NK-92 (cell line): Measurements from ENCODE around the gene CSTPP1.
"Not testable (repeated sequence)": the region's sequence is repeated elsewhere in the genome, so short reads cannot be mapped to it uniquely, and the experiment has no call there.

Source experiments
- DNase-seq: peaks from one replicate; lab custom pipeline; 2025; ENCODE audit not compliant: unreplicated experiment; lab: John Stamatoyannopoulos, UW

Gene CSTPP1

DNA sequence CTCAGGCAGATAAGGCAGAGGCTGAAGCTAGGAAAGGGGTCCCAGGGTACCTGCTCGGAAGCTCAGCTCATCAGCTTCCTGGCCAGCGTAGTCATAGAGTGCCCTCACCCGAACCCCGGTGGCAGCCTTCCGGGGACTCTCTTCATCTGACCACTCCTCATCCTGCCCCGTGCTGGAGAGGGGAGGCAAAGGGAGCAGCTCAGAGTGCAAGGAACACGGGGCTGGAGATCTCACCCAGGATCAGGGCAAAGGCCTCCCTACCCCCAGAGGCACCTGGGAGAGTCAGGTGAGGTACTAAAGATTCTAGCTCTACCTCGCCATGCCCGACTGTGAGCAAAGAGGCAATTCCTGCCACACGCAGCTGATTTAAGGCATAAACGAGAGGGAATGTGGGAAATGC lies 241.8 kb downstream of the CSTPP1 start:
- no peak for DNase-seq

DNA sequence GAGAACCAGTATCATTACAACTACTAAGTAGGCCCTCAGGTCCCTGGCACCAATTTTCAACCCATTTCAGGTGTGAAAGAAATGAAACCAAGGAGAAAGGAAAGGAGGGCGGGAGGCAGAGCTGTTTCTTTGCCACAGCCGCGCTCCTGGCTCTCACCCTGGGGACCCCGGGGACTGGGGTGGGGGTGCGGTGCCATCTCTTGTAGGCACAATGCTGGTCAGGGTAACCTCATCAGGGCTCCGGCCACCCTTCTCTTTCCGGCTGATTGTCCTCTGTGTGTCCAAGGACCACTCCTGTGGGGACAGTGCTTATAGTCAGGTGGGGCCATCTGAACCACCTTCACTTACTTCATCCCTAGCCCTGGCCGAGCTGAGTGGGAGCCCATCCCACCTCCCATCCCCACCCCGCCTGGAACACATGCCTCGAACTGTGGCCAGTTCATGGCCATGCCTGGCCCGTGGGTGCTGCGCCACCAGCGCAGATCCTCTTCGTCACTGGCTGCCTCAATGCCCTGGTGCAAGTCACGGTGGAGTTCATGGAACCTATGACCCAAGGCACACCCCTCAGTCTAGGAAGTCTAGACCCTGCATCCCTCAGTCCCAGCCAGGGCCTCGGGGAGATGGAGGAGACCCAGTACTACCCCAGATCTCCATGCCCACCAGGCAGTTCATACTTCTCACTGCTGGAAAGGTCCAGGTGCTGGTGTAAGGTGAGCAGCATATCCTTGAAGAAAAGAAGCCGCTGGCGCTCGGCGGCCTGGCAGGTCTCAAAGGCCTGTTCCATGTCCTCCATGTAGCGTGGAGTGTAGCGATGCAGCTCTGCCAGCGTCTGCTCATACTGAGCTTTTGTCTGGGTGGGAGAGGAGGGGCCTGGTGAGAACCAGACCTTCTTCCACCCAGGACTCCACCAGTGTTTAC lies 242.4 kb downstream of the CSTPP1 start:
- DNase-seq, result no peak

DNA sequence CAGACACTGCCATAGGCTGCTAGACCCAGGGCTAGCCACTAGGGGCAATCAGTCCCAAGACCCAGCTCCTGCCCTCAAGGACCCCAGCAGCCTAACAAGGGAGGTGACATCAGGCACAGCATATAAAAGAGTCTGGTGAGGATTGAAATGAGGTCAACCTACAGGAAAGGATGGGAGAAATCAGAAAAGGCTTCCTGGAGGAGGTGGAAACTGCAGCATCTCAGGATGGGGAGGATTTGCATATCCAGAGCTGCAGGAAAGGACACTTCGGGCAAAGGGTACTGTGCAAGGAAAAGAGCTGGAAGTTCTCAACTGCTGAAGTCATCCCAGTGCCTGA lies 243.1 kb downstream of the CSTPP1 start:
- no peak for DNase-seq

DNA sequence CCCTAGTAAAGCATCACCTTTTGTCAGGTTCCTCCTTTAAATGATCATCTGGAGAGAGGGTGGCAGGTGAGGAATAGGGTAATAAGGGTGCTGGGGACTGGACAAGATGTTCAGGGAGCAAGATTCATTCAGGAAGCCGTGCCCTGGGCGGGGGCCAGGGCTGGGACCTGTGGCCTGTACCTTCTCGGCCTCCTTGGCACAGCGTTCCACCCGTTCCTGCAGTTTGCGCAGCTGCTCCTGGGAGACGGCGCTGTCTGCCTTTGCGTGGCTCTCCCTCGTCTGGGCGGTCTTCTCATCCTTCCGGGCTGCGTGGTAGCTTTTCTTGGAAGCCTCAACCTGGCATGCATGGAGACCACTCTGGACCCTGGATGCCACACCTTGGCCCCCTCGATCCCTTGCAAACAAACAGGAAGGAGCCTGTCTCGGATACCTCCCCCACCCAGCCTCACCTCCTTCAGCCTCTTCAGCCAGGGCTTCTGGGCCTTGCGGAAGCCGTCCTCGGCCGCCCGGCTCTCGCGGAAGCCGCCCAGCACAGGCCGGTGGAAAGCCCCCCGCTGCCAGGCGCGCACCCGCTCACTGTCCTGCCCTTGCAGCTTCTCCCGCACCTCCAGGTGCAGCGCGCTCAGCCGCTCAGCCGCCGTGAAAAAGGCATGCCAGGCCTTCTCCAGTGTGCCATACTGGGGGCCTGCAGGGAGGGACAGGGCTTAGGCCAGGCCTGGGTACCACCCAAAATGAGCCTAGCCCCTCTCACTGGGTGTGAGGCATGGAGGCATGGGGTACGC lies 243.6 kb downstream of the CSTPP1 start:
- no peak for DNase-seq

DNA sequence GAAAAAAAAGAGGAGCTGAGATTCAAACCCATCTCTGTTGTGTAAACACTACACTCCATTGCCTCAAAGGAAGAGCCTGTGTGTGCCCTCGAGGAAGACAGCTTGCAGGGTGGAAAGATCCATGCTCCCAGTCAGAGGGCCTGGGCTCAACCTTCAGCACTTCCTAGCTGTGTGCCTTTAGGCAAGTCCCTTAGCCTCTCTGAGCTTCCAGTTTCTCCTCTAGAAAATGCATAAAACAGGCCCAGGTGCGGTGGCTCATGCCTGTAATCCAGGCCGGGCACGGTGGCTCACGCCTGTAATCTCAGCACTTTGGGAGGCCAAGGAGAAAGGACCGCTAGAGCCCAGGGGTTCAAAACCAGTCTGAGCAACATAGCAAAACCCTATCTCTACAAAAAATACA lies 244.7 kb downstream of the CSTPP1 start:
- DNase-seq, result no peak

DNA sequence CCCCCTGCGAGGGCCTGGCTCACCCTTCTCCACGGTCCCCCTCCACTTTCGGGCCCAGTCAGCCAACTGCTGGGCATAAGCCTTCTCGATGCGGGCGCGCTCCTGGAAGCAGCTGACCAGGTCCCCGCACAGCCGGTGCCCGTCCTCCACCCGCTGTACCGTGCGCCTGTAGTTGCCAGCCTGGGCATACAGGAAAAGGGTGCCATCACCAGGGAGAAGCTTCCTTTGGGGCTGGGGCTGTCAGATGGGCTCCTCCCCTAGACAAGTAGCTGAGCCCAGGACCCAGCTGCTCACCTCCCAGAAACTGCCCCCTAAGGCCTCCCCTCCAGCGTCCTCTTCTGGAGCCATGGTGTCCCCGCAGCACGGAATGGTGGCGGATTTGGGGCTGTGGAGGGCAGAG lies 245.8 kb downstream of the CSTPP1 start:
- DNase-seq, result no peak

DNA sequence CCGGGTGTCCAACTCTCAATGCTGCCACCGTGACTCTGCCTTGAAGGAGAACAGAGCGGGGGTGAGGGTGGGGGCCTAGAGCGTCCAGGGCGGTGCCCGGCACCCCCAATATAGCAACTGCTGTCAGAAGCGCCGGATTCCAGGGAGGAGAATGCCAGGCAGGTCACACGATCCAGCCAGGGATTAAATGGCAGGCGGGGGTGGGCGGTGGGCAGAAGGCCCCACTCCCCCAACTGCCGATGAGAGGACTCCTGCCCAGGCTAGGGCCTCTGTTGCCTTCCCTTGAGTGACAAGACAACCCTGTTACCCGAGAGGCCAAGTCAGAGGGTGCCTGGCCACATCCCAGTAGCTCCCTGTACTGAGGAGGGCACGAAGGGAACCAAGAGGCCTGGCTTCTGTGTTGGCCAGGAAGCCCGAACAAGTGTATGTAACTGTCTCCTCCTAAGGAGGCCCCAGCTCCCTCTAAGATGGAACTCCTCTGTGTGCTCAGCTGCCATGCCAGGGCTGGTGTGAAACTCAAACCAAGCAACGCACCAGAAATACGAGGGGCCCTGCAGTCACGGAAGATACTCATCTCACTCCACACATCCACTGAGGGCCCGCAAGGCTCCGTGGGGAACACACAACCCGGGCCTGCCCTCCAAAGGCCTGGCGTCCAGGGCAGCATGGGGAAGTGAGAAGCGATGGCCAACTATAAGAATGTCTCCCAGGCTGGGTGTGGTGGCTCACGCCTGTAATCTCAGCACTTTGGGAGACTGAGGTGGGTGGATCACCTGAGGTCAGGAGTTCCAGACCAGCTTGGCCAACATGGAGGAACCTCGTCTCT lies 246.7 kb downstream of the CSTPP1 start:
- no peak for DNase-seq

DNA sequence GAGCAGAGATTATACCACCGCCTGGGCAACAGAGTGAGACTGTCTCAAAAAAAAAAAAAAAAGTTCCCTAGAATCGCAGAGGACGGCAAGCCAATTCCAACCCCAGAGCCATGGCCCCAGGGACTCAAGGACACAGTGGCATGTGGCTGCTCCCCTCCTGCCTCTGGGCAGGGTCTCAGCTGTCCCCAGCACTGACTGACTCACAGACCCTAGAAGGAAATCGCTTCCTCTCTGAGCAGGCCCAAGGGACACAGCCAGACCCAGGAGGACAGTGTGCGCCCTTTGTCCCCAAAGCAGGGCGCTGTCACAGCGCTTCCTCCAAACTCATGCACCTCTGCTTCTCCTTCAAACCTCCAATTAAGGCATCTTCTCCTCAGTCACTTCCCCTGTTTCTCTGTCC lies 247.4 kb downstream of the CSTPP1 start:
- no peak for DNase-seq

DNA sequence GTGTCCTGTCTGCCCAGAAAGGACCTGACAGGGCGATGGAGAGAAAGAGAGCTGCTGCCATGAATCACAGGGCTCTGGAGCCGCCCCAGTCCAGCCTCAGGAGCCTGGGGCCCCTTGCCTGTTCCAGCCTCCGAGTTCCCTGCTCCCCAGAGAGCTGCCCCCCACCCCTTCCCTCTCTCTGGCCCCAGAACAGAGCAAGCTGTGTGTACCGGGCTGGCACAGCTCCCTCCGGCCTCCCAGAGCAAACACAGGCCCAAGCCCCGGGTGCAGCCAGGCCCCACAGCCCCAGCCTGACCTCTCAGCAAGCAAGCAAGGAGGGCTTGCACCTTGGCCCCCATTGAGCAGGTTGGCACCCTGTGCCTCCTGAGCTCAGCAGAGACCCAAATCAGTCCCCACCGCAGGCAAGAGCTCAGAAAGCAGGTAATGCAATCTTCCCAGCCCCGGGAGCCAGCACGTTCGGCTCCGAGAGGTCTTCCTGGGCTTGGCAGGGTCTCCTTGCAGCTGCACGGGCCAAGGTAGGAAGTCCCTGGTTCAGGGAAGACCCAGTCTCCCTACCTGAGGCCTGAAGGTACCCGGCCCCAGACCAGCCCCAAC lies 248.2 kb downstream of the CSTPP1 start:
- no peak for DNase-seq

DNA sequence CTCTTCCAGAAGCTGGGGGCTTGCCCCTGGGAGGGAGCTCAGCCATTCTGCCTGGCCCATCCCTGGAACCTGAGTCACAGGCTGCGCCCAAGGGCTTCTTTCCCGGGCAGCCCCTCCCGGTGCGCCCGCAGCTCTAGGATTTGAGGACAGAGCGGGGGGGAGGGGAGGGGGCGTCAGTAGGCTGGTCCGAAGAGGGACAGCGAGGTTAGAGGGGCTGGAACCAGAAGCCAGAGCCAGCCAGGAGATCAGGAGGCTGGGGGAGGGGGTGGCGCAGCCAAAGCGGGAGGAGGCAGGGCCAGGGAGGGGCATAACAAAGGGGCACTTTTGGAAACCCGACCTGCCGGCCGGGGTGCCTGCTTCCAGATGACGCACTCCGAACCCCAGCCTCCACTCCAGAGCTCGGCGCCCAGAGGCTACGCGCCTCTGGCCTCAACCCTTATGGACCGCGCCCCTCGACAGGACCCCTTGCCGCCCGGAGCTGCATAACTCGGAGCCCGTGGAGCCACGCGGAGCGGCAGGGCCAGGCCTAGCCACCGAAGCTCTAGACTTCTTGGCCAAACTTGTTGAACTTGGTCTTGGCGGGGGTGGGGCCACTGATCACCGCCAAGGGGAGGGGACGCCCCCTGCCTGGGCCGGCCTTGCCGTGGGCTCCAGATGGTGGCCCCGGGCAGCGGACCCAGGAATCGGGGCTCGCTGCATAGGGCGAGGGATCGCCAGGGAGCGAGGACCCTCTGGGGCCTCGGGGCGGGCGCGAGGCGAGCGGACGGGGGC lies 248.9 kb downstream of the CSTPP1 start:
- DNase-seq, result no peak

DNA sequence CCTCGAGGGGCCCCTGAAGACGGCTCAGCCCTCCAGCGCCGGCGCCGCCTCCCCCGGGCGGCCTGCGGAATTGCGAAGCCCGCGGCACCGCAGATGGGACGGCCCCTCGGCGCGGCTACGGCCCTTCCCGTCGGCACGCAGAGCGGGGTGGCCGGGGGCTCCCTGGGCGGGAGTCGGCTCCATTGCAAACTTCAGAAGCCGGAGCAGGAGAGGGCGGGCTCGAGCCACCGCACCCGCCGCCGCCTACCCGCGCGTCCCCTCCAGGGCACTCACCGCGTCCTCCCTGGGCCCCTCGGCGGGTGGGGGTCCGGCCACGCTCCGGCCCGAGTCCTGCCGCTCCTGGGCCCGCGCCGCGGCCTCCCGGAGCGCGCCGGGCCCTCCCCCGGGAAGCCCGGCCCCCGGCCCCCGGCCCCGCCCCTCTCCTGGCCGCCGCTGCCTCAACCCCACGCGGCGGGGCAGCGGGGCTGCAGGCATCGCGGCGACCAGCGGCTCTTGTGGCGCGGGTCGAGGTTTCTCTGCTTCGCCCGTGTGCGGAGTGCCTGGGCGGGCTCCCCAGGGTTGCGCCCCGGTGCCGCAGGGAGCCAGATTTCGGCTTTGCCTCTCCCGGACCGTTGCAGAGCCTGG lies 249.6 kb downstream of the CSTPP1 start, which contains the start of gene PACSIN3:
Gene PACSIN3 (minus strand): TSS at position 359 of the 624 bp plus-strand sequence. CDS start 3,707 bp downstream, outside the sequence.
- DNase-seq, result no peak

DNA sequence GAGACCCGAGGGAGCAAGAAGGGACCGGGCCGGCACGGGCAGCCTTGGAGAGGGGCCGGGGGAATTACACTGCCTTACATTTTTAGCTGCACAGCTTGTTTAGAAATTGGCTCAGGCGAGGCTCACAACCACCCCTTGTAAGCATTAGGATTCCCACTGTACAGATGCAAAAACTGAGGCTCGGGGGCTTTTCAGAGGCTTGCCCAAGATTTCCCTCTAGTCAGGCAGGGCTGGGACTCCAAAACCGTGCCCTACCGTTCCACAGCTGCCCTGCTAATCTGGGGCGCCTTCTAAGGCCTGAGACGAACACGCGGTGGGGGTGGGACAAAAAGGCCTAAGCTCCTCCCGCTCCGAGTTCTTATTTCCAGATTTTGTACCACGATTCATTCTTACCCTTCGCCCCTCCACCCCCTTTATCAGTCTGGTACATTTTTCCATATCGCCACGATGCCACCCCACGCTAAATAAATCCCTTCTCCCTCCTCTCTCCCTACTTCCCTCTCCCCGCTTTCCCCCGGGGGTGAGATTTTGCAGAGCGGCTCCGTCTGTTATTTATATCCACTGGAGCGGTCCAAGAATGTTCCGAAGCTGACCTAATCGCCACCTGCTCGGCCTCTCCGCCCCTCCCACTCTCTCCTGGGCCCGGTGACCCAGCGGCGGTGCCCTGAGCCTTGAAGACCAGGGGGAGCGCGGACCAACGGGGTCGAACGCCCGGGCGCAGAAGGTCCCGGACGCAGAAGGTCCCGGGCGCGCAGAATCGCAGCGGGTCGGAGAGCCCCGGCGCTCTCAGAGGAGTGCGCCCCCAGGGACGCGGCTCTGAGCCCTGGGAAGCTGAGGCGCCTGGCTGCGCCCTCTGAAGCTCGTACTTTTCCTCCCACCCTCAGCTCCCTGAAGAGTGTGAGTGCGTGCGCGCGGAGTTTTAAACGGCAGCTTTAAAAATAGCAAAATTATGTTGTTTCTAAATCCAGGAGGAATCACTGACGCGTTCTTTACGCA lies 250.4 kb downstream of the CSTPP1 start:
- DNase-seq, result no peak

DNA sequence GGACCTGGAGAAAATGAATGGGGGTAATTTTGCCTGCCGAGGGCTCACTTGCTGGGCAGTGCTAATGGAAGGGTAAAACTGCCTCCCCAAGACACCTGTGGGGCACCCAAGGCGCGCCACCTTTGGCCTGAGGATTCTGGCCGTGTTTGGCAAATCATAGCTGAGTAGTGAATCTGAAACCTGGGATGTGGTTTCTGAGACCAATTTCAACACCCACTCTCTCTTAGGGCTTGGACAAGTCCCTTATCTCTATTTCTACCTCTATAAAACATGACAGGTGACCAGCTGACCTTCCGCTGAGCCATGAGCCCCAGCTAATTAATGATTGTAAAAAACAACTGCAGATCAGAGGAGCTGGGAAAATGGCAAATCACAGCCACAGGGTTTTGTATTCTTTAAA lies 251.2 kb downstream of the CSTPP1 start:
- no peak for DNase-seq

DNA sequence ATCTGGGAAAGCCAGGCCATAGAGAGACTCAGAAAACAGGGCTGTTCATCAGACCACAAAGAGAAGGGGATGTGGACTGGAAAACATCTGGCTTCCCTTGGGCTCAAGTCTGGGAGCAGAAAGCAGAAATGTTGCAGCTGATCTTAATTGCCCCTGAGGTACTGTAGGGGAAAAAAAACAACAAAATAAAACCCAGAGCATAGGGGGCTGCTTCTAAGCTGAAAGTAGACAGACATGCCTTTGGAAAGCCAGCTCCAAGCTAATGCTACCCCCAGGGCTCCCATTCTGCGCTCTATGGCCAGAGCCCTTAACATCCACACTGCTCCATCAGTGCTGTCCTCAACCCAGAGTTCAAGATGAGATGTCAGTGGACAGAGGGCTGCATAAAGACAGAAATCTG lies 251.7 kb downstream of the CSTPP1 start:
- no peak for DNase-seq

DNA sequence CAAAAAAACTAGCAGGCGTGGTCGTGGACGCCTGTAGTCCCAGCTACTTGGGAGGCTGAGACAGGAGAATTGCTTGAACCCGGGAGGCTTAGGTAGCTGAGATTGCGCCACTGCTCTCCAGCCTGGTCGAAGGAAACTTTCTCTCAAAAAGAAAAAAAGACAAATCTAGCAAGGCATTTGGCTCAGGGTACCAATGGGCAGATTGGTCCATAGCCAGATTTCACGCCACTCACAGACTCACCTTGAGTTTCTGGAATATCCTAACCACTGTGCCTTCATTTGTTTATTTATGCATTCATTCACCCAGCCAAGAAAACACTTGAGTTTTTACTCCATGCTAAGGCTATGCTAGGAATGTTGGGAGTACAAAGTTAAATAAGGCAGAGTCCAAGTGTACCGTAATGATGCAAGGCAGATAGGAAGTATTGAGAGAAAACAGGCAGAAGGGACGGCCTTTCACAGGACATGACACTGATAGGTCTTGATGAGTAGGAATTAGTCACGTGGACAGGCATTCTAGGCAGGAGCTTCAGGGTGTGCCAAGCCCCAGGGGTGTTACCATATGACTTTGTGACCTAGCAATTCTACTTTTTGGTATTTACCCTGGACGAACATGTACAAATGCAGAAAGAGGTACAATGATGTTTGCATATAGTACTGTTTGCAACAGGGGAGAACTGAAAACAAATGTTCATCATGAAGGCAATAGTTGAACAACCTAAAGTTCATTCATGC lies 252.7 kb downstream of the CSTPP1 start:
- DNase-seq, result no peak

DNA sequence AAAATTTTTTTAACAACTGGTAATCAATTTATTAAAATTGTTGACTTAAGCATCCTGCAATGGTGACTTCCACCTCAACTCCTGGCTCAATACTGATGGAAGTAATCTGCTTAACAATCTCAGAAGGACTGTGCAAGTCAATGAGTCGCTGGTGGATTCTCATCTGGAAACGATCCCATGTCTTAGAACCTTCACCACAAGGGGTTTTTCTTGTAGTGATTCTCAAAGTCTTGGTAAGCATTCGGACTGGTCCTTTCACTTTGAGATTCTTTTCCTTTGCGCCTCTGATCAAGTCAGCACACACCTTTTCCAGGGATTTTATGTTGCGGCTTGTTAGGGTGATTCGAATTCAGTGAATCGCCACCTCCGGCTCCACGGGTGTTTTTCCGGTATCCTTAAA lies 254.6 kb downstream of the CSTPP1 start:
- not testable (repeated sequence) for DNase-seq

DNA sequence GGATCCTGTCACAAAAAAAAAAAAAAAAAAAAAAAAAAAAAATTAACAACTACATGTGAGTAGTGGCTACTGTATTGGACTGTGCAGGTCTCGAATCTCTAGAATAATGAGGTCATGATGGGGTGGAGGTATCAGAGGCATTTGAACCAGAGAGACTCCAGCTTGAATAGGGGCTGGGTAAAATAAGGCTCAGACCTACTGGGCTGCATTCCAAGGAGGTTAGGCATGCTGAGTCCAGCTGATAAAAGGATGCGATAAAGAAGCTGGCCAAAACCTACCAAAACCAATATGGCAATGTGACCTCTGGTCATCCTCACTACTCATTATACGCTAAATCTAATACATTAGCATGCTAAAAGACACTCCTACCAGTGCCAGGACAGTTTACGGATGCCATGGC lies 255.6 kb downstream of the CSTPP1 start:
- no peak for DNase-seq

DNA sequence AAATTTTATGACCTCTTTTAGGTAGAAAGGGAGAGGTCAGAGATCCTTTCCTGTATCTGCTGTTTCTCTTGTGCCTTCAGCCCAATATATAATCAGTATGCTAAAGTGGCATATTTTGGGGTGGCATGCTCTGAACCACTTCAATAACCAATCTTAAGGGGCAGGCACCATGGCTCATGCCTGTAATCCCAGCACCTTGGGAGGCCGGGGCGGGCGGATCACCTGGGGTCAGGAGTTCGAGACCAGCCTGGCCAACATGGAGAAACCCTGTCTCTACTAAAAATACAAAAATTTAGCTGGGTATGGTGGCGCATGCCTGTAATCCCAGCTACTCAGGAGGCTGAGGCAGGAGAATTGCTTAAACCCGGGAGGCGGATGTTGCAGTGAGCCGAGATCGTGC lies 261.6 kb downstream of the CSTPP1 start:
- DNase-seq, result not testable (repeated sequence)
